DMS79 treated with DMSO at 0.1 percent for 48 hours (cell line): ENCODE data around the gene NES.

ENCODE experiments used
- DNase-seq: peaks from one replicate; lab custom pipeline; 2025; lab: John Stamatoyannopoulos, UW

Gene NES, protein sequence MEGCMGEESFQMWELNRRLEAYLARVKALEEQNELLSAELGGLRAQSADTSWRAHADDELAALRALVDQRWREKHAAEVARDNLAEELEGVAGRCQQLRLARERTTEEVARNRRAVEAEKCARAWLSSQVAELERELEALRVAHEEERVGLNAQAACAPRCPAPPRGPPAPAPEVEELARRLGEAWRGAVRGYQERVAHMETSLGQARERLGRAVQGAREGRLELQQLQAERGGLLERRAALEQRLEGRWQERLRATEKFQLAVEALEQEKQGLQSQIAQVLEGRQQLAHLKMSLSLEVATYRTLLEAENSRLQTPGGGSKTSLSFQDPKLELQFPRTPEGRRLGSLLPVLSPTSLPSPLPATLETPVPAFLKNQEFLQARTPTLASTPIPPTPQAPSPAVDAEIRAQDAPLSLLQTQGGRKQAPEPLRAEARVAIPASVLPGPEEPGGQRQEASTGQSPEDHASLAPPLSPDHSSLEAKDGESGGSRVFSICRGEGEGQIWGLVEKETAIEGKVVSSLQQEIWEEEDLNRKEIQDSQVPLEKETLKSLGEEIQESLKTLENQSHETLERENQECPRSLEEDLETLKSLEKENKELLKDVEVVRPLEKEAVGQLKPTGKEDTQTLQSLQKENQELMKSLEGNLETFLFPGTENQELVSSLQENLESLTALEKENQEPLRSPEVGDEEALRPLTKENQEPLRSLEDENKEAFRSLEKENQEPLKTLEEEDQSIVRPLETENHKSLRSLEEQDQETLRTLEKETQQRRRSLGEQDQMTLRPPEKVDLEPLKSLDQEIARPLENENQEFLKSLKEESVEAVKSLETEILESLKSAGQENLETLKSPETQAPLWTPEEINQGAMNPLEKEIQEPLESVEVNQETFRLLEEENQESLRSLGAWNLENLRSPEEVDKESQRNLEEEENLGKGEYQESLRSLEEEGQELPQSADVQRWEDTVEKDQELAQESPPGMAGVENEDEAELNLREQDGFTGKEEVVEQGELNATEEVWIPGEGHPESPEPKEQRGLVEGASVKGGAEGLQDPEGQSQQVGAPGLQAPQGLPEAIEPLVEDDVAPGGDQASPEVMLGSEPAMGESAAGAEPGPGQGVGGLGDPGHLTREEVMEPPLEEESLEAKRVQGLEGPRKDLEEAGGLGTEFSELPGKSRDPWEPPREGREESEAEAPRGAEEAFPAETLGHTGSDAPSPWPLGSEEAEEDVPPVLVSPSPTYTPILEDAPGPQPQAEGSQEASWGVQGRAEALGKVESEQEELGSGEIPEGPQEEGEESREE (N-terminal part only)

DNA sequence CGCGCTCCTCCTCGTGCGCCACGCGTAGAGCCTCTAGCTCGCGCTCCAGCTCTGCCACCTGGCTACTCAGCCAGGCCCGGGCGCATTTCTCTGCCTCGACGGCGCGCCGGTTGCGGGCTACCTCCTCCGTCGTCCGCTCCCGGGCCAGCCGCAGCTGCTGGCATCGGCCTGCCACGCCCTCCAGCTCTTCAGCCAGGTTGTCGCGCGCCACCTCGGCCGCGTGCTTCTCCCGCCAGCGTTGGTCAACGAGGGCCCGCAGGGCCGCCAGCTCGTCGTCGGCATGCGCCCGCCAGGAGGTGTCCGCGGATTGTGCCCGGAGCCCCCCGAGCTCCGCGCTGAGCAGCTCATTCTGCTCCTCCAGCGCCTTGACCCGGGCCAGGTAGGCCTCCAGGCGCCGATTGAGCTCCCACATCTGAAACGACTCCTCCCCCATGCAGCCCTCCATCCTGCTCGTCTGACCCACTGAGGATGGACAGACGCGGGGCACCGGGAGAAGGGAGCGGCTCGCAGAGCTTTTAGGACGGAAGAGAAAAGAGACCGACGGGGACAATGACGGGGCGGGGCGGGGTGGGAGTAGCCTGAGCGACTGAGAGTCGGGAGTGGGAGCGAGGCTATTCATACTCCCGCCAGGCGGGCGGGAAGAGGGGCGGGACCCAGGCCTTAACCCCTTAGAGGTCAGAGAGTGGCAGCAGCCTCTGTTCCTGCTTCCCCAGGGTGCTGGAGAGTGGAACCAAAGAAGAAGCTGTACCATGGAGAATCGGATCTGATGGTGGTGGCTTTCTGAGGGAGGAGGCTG is at the start of gene NES:
NES (minus strand) TSS at position 588 of the 796 bp plus-strand sequence; CDS start at position 445, 143 bp downstream.
- peak; percentile 2 for DNase-seq

DNA sequence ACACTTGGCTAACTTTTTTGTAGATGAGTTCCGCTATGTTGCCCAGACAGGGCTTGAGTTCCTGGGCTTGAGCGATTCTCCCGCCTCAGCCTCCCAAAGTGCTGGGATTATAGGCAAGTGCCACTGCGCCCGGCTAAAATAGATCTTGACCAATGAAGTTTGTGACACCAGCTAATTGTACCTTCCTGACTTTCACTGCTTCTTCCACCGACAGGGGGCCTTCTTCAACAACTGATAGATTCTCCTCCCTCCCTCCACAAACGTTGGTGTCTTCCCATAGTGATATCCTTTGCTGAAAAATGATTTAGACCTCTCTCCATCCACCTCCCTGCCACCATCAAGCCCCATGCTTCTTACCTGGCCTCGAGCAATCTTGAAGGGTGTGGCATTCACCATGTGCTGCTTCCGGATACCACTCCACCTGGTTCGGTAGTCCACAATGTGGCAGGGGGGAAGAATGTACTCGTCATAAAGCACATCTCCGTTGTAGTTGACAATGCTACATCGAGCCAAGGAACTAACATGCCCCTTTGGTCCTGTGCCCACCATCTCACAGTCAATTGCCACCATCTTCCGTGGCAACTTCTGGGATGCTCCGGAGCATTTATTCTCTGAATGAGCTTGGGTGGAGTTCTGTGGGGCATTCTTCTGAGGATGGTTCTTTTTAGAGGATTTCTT is 49.5 kb upstream of the NES start:
- peak; percentile 17 for DNase-seq

DNA sequence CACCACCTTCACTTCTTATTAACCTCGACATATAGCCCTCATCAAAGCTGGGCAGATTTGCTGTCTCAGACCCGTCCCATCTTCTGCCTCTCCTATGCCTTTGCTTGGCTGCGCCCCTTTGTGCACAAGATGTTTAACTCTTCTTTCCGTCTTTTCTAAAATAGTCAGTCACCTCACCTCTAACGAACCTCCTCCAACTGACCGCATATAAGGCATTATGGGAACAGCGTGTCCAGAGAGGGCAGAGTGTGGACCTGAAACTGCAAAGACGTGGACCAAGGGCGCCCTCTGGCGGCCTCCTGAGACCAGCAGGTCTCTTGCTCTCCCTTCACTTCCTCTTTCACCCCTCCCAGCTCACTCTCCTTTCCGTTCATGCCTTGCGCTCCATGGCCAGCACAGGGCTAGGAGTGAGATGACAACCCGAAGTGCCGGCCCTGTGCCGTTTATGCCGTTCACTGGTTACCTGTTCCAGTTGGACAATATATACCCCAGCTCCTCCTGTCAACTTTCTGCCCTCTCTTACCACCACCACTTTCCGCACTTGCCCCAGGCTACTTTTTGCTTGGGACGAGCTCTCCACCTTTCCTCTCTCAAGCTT is 48.6 kb upstream of the NES start:
- peak; percentile 85 for DNase-seq

DNA sequence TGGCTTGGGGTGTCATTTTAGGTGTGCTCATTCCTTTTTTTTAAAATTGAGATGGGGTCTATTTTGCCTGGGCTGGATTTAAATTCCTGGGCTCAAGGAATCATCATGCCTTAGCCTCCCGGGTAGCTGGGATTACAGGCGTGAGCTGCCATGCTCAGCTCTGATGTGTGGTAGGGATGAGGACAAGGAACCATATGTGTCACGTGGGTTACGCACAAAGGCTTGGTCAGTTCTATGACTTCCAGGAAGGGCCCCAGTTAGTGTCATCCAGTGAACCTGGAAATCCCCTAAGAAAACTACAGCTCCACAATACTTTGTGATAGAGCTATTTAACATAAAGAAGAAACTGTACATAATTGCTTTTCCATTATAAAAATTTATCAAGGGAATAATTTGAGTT is 44.3 kb upstream of the NES start:
- no peak for DNase-seq

DNA sequence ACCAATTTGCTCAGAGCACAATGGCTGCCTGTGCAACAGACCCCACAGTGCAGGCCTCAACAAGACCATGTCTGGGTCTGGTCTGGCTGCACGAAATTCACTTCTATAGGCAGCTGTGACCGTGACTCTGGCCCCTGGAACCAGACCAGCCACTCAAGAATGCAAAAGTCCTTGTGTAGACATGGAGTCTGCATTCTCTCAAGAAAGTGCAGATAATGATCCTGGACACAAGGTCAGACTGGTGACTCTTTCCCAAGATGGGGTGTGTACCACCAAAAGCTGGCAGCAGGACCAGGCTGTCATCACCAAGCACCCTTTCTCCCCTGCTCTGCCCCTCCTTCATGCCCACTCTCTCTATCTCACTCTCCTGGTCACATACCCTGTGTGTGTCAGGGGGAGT is 43.9 kb upstream of the NES start:
- no peak for DNase-seq

DNA sequence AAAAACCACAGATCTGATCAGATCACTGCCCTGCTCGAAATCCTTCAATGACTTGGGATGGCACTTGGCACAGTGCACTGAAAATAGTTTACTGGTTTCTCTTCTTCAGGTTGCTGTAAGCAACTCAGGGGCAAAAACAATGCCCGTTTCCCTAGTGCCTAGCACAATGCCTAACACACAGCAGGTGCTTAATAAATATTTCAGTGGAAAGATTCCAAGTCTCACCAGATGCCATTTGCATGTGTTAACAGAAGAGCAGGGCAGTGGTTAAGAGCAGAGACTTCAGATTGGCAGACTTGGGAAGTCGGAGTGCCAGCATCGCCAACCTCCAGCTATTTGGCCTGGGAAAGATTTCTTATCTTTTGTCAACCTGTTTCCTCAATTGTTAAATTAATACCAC is 40.1 kb upstream of the NES start:
- DNase-seq: peak; percentile 10

DNA sequence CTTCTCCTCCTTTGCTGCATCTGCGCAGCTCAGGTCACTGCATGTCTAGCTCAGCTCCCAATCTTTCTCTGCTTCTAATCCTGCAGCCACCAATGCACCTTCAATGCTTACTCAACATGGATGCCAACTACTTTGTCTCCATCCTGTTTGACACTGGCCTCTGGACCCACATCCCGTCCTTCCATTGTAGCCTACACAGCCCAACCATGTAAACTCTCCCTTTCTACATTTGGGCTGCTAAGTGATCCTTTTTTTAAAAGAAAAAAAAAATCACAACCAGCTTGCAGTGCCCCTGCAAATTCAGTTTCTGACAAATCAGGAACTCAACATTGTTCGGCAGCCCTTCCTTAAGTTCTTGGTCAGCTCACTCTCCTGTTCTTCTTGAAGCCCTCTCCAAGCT is 37.6 kb upstream of the NES start:
- DNase-seq: no peak

DNA sequence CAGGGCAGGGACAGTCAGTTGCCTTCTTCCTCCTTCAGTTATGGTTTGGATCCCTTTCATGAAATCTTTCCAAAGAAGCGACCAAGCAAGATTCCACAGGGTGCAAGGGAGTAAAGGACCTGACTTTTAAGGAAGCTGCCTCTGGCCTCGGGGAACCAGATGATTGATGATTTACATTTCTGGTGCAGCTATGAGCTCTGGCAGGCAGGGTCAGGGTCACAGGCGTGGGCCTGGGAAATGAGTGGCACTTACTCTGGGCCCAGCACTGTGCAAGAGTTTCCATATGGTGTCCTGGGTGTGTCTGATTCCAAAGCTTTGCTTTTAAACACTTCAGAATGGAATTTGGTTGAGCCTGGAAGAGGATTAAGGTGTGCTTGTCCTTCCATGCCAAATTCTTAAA is 35.4 kb upstream of the NES start:
- no peak for DNase-seq

DNA sequence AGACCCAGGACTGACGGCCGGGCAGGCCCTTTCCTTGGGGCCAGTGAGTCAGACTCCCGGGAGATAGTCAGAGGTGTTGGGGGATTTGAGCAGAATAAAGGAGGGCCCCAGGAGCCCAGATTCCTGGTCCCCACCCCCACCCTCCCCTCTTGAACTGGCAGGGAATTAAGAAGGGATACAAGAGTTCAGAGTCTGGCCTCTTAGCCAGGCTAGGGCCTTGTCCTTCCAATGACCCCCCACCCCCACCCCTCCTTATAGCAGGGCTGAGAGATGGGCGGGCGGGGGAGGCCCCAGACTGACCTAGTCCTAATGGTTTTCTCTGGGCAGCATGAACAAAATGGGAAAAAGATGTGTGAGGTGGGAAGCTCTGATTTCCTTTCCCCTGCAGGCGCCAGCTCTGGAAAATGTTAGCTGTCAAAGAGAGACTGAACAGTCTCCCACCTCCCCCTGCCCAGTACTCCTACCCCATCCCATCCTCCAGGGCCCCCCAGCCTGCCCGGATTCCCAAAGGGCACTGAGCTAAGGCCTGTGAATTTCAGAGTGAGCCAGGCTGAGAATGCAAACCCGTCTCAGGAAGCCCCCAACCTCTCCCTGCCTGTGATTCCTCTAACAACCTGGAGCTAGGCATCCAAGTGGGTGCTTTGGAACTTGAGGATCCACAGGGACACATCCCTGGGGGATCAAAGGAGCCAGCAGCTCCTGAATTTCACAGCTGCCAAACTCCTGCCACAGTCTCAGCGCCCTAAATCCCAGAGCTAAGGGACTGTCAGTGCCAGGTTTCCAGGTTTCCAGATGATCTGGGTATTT is 34.0 kb upstream of the NES start:
- no peak for DNase-seq

DNA sequence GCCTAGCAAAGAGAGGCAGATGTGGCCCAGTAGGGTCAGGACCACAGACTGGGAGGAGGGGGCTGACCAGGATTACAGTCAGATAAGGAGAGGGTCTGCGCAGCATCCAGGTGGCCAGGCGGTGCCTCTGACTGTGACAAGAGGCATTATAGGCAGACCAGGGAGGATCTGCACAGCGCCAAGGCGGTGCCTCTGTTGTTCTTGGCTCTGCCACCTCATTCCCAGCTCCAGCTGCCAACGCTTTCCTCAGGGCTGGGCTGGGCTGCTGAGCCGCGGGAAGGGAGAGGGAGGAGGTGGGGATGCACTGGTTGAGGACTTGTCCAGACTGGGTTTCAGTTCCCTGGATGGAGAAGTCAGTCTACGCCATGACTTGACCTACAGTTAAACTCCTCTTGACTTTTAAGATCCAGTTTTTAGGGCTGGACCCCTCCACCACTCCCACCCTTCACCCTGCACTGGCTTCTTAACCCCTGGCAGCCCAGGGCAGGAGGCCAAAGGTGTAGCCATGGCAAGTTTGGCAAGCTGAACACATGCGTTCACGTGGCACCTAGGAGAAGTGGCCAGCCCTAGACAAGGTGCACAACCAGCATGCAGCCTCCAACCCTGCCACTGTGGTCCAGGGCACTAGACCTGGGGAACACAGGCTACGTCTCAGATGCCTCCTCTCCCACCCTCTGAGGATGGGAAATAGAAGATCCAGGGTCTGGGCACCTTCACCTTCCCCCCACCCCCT is 32.7 kb upstream of the NES start:
- peak; percentile 47 for DNase-seq

DNA sequence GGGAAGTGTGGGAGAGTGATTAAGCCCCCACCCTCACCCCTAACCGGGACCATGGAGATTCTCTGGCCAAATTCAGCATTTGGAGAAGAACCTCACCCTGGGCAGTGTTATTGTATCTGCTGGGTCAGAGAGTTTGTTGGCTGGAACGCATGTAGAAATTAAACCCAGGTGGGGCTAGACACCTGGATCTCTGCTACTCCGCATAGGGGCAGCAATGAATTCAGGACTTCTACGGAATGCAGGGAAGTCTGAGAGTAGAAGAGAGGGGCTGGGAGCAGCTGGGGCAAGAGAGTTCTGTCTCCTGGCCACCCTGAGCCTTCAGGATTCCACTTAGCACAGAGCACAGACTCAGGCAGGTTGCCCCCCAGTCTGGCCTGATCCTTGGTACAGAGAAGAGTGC is 31.8 kb upstream of the NES start:
- DNase-seq: no peak

DNA sequence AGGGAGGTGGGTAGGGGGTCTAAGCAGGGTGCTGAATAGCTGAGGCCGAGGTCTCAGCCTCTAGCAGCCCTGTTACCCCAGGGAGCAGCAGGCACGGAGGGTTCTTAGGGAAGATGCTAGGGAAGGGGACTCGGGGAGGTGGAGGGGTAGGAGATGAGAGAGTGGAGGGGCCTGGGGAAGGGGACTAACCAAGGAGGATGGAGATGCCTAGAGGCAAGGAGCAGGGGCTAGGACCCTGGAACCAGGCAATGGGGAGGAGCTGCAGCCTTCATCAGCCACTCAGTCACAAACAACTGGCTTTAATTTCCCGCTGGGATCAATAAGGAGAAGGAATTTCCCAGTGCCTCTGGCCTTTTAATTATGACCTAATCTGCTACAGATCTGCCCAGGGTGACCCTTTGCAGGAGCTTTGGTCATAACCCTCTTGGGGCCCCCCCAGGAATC is 31.0 kb upstream of the NES start:
- no peak for DNase-seq

DNA sequence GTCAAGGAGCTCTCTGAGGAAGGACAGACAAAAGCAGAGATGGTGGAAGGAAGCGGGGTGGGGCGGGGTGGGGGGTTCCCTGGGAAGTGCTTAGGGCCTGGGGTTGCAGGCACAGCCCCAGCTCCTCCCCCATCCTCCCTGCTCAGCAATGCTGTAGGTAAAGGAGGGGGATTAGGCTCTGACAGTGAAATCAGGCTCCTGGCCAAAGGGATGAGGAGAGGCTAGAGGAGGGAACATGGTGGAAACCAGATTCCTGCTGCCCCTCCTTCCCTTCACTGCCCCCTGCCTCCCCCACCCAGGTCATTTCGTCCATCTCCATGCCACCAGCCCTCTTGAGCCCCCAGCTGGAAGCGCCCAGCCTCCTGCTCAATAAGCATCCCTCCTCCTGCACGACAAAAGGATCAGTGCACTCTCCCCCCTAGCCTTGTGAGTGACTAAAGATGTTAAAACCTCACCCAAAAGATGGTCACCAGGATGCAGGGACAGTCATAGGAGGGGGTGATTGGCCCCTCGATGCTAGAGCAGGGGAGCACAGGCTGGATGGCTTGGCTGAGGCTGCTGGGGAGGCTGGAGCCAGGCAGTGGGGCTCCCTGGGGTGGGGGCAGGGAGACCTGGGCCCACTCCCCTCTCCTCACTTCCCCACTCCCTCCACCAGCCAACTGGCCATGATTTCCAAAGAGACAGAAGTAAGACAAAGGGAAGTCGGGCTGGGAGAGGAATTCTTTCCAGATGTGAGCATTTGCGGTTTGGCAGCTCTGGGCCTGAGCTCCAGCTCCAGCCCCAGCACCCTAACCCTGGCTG is 30.4 kb upstream of the NES start:
- DNase-seq: no peak

DNA sequence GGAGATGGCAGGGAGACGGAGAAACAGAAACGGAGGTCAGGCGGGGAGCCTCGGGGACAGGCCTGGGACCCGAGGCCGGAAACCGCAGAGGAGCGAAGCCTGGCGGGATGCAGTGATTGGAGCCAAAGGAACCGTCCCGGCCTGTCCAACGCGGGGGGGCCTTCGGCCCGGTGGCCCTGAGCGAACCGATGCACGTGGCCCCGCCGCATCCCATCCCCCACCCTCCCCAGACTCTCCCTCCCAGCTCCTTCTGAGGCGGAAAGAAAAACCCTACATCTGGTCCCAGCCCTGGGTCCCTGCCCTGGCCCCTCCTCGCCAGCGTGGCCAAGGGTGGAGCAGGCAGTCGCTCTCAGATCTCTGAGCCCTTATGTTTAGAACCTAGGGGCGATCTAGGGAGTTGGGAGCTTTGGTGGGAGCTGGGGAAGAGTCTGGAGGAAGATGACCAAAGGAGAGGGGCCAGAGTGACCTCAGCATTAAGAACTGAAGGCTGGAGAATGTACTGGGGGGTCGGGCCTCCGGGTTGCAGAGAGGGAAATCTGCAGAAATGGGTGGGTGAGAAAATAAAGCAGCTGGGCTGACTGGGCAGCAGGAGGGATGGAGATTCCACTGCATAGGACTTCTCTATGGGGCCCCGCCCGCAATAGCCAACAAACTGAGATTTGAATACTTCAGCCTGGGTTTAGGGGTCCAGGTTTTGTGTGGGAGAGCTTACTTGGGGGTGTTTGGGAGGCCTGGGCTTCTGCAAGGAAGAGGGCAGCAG is 29.6 kb upstream of the NES start:
- peak; percentile 63 for DNase-seq

DNA sequence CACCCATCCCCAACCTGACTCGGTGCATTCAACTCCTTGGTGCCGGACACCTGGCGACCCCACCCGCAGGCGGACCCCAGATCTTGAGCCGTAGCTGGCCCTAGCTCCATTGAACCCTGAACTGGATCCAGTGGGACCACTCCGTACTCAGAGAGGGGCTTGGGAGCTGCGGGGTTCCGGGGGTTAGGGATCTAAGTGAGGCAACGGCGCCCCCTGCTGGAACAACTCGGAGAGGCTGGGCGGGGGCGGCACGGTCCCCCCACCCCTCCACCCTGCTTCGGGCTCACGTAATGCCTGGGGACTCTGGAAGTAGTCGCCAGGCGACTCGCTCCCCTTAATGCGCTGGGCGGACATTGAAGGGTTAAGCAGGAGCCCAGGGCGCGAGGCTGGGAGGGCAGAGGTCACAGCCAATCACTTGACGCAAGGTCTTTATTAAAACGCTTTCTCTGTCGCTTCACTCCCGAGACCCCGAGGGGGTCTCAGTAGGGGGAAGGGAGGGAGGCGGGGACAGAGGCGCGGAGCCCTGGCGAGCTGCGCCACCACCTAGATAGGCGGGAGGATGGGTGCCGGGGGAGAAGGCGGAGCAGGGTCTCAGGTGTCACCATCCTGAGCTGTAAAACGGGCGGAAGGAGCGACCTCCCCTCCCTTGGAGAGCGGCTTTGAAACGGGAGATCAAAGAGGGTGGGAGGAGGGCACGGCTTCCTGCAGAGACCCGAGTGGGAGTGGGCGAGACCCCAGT is 28.9 kb upstream of the NES start:
- peak; percentile 82 for DNase-seq

DNA sequence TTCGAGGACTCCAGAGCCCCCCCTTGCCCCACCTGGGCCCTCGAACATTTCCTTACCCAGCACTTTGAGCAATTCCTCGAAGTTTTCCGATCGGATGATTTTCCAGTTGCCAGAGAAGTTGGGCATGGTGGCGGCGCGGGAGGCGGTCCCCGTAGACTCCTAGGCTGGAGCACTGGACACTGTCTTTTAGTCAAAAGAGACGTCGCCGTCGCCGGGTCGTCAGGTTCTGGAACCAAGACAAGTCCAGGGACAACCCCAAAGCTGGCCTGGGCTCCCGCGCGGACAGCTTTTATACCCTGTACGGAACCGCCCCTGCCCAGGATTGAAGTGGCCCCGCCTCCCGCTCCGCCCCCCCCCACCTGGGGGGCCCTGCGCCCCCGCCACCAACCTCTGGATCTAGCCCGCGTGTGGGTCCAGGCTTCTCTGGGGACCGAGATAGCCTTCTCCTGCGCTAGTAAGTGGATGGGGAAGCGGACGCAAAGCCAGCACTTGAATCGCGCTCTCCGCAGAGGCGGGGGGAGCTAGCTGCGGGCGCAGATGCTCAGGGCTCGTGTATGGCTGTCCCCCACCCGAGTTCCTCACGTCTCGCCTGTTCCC is 28.2 kb upstream of the NES start, which contains the start of gene CRABP2:
CRABP2 (minus strand) TSS at position 263 of the 597 bp plus-strand sequence; CDS start at position 126, 137 bp downstream.
- peak; percentile 82 for DNase-seq
